Measurements from ENCODE around the gene PAN2.

- TF ChIP-seq EZH2 (IDR thresholded peaks at IDR 0.05; ENCODE audit: low read length, unreplicated experiment) = no peak
- no peak for TF ChIP-seq CTCF (conservative IDR thresholded peaks at IDR 0.05; ENCODE audit: low read depth, low read length)
- no peak for TF ChIP-seq EZH2phosphoT487 (IDR thresholded peaks at IDR 0.05; ENCODE audit: borderline replicate concordance, low read length)
These were observed 2.8 kb downstream of the PAN2 start for GRCh38 chr12:56330936-56331490.

Data from PC-3 (cell line).